Right lobe of liver (tissue), 4 donors: Measurements from ENCODE around the gene ZBTB17.

Source experiments
- POLR2A ChIP-seq: fragments of 450-650 bp; IDR thresholded peaks from one replicate; pipeline ENCODE4 v1.6.1; 2017; ENCODE audit warnings: antibody characterized with exemption, mild to moderate bottlenecking
- TF ChIP-seq, protein P1 (sequence below), 4 donors: fragments of 200-600 bp in 3 of 4; fragments of 450-650 bp in 1 of 4; IDR thresholded peaks; one replicate each; pipeline versions ENCODE4 v1.5.1 to v1.8.0; 2016 to 2022; ENCODE audit warnings: antibody characterized with exemption in 4 of 4, mild to moderate bottlenecking in 2 of 4
- donor health status: DM: no; HTN: no; CAD: no.
- donor health status: DM: no; HTN: no; CAD: no.
- donor health status: DM: no; HTN: yes; CAD: no.

DNA sequence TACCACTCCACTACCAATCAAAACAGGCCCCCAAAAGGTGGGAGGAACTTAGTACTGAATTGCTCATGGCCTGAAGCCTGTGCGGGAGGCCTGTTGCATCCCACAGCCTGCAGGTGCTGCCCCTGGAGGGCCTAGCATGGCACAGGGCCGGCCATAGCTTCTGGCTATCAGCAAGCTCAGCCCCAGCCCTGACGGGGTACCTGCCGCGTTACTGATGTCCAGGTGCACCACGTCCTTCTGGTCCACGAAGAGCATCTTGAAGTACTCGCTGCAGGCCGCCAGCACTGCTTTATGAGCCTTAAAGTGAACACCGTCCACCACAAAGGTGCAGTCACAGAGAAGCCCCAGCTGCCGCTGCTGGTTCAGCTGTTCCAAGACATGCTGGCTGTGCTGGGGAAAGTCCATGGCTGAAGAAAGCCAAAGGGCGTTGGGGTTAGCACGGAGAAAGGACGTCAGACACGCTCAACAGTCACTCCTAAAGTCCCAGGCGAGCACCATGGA, 27.8 kb downstream of the ZBTB17 start:
- TF ChIP-seq, protein P1, sequence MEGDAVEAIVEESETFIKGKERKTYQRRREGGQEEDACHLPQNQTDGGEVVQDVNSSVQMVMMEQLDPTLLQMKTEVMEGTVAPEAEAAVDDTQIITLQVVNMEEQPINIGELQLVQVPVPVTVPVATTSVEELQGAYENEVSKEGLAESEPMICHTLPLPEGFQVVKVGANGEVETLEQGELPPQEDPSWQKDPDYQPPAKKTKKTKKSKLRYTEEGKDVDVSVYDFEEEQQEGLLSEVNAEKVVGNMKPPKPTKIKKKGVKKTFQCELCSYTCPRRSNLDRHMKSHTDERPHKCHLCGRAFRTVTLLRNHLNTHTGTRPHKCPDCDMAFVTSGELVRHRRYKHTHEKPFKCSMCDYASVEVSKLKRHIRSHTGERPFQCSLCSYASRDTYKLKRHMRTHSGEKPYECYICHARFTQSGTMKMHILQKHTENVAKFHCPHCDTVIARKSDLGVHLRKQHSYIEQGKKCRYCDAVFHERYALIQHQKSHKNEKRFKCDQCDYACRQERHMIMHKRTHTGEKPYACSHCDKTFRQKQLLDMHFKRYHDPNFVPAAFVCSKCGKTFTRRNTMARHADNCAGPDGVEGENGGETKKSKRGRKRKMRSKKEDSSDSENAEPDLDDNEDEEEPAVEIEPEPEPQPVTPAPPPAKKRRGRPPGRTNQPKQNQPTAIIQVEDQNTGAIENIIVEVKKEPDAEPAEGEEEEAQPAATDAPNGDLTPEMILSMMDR (IDR thresholded peaks at IDR 0.05) = no peak
- no peak for TF ChIP-seq POLR2A
